HG03139 (cell line): Measurements from ENCODE around the gene IQGAP2.
"Not testable (repeated sequence)": the region's sequence is repeated elsewhere in the genome, so short reads cannot be mapped to it uniquely, and the experiment has no call there.

Experiments
- ATAC-seq: cut with Tn5 transposase; IDR thresholded peaks from one replicate; pipeline ENCODE4 v1.9.1; 2021; ENCODE audit not compliant: unreplicated experiment

Gene IQGAP2

DNA sequence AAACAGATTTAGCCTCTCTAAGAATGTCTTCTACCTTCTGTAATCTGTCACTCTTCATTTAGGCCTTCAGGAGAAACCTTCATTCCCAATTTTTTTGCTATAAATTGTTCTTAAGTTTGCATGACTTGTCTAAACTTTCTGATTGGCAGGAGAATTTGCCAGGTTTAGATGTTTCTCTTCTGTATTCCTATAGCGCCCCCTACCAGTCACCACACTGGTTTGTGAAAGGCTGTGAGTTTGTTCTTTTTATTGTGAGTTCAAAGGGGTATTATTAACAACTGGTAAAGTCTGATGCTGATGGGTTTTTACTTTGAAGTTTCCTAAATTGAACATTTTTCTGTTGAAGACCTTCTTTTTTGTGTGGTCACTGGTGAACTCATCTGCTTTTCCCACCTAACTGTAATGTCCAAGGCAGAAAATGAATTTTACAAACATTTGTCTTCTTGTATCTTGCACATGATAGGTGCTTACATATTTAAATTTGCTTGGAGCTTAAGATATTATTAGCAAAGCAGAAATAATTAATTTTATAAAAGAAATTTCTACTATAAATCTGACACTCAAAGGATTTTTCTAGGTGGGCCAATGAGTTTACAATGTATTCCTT is 238.5 kb downstream of the IQGAP2 start:
- ATAC-seq: no peak

- ATAC-seq: no peak
Observed at GRCh38 chr5:76642390-76643040, 239.4 kb downstream of the IQGAP2 start.

DNA sequence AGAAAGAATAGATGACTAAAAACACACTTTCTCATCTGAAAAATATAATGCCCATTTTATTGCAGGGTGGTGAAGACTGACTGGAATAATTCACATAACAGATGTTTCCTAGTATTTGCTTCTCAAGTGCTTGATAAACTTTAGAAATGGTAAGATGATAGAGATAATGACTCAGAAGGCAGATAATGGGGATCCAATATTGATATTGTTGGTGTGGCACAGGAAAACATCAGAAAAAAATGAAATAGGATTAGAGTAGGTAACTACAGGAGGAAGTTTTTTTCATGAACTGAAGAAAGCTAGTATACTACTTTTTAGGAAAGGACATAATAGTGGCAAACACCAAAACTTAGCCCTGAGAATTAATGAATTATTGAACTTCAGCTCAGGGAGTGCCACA is 240.3 kb downstream of the IQGAP2 start:
- ATAC-seq: no peak

DNA sequence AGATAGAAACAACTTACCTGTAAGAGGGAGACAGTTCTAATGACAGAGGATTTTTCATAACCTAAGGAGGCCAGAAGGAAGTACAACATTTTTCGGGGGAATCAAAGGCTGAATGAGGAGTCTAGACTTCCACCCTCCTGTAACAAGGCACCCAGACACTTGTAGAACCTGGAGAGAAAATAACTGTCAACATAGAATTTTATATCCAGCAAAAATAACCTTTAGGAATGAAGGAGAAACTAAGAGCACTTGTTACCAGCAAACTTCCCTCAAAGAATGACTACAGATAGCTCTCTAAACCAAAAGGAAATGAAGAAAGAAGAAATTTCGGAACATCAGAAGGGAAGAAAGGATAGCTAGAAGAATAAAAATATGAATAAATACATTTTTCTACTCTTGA is 246.1 kb downstream of the IQGAP2 start:
- ATAC-seq: no peak

DNA sequence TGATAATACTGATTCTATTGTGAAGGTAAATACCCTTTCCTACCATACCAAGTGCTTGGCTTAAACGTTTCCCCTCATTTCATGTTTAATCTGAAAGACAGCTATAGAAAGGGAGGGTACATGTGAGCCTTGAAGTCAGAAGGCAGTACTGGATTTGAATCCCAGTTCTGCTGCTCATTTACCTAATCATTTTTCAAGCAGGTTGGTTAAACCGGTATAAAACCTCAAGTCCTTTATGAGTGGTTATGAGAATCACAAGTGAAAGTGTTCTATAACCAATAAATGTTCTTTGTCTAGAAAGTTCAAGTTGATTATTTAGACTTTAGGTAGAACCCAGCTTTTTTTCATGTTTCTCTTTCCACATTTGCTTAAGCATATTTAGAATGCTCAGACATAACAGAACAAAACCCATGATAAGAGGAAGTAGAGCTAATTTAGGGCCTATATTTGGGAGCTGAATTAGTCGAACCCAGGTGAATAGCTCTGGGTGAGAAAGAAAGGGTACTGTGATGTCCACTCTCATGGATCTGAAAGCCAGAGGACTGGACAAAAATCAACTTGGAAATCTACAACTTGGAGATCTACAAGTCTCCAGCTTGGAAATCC is 249.8 kb downstream of the IQGAP2 start:
- ATAC-seq: no peak

DNA sequence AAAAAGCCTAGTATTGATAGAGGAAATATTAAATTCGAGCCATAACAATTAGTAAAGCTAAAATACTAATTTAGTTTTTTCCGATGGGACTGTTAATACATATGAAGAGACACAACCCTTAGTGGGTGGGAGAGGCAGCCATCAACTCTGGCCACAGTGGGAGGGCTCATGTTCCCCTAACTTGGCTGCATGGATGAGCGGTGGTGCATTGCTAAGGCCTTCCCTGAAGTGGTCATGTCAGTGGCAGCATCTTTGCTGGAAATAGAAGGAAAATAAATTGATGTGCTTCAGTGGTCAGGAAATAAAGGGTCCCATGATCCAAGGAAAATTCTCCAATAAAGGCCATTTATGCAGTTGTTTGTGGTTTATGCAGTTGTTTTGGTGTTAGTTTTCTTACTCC is 254.0 kb downstream of the IQGAP2 start:
- ATAC-seq: no peak

GRCh38 chr5:76657683-76658311 is 254.7 kb downstream of the IQGAP2 start:
- ATAC-seq: no peak

- no peak for ATAC-seq
Observed at GRCh38 chr5:76660360-76660759, 257.3 kb downstream of the IQGAP2 start.

DNA sequence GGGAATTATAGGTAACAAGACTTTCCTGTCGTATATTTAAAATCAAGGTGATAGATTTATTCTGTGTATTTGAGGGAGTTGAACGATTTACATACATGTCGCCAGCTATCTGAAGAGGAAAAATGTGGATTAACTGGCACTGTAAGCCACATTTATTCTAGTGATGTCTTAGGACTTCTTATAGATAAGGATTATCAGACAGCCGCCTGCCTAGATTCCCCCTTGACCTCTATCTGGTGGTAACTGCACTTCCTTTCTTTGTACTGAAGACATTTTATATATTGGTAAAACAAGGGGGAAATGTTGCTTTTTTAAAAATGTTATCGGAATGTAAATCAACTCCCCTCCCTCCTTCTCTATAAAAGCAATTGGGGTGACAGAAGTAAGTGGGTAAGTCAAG is 259.4 kb downstream of the IQGAP2 start:
- ATAC-seq: no peak

DNA sequence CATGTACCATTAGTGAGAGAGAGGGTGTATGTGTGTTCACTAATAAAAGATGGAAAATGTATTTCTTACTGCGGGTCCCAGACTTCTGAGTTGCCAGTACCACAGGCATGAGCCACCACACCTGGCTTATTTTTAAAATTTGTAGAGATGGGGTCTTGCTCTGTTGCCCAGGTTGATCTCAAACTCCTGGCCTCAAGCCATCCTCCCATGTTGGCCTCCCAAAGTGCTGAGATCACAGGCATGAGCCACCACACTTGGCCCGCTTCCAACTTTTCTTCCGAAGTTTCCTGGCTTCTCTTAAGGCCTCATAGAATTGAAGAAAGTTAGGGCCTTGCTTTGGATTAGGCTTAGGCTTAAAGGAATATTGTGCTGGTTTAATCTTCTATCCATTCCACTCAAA is 260.5 kb downstream of the IQGAP2 start:
- no peak for ATAC-seq

GRCh38 chr5:76664079-76664478 is 261.0 kb downstream of the IQGAP2 start:
- no peak for ATAC-seq

- no peak for ATAC-seq
Observed at GRCh38 chr5:76667495-76667894, 264.4 kb downstream of the IQGAP2 start.

DNA sequence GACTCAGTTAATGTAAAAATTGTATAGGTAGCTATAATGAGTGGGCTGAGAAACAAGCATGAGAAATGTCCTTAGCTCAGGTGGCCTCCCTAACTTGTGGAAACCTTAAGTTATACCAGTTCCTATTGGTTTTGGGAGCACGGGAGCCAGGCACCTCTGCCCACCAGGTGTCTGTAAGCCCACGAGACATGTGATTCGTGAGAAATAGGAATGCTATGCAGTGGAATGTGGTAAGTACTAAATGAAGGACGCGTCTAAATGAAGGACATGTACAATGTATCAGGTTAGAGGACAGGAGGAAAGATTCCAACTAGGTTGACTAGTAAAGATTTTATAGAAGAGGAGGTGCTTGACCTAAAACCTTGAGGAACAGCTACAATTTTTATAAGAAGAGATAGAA is 266.2 kb downstream of the IQGAP2 start:
- ATAC-seq: no peak

DNA sequence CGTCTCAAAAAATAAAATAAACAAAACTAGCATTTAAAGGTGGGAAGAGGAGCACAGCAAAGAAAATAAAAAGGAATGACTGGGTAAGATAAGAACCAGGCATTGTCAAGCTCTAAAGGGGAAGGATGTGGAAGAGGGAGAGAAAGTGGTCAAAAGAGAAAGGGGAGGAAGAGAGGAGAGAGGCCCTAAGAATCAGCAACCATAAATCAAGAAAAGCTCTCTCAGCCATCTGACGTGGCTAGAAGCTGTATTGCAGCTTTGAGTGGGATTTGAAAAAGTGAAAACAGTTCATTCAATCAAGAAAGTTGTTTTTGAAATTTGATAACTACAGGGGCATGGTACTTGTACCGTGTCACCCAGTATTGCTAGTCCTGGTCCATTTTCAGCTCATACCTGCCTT is 267.4 kb downstream of the IQGAP2 start:
- no peak for ATAC-seq

DNA sequence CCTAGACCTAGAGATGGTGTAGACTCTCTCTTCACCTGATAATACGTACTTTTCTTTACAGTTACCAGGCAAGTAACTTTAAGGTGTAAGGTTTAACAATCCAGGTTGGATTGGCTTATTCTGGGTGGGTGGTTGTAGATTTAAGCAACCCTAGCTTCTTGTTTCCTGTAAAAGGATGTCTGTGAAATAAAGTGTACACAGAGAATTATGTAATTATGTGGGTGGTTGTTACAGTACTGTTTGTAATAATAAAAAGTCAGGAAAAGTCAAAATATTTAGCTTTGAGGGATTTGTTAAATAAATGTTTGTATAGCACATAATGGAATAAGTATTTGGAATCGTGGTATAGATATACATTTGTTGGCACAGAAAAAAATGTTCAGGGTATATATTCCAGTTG is 269.2 kb downstream of the IQGAP2 start:
- no peak for ATAC-seq

GRCh38 chr5:76673125-76673524 is 270.0 kb downstream of the IQGAP2 start:
- no peak for ATAC-seq

DNA sequence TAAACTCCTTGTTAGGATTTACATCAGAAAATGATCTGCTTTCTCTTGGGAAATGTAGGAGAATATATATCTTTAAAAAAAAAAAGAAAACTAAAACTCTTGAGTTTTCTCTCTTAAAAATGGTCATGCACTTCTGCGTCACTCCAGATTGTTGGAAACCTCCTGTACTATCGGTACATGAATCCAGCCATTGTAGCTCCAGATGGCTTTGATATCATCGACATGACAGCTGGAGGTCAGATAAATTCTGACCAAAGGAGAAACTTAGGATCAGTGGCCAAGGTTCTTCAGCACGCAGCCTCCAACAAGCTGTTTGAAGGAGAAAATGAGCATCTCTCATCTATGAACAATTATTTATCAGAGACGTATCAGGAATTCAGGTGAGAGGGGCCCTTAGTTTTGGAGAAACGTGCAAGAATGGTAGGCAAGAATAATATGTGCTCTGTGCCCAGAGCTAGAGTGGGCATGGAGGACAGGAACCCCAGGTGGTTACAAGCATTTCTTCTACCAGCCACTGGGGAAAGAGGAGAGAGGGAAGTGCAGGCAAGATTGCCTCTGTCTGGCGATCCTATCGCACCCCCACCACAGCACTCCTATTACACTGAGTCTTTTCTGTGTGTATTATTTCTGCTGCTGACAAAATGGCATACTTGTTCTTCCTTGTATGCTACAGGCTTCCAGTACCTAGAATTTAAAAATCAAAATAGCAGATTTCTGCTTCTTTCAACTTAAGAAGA is 271.4 kb downstream of the IQGAP2 start:
- ATAC-seq: no peak

DNA sequence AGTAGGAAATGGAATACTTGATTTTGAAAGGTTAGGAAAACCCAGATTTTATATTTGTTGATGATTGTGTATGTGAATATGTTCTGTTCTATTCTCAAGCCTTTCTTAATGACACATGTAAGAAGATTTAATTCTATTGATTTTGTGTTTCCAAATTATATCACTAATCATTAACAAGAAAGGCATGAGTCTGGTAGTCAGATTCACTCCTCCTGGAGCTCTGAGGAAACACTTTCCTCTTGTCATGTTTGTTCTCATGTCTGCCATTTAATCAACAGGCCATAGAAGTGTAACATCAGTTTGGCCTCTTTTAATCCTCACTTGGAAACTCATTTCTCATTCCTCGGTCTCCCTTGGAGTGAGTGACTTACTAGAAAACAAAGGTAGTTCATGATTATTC is 272.3 kb downstream of the IQGAP2 start:
- no peak for ATAC-seq

DNA sequence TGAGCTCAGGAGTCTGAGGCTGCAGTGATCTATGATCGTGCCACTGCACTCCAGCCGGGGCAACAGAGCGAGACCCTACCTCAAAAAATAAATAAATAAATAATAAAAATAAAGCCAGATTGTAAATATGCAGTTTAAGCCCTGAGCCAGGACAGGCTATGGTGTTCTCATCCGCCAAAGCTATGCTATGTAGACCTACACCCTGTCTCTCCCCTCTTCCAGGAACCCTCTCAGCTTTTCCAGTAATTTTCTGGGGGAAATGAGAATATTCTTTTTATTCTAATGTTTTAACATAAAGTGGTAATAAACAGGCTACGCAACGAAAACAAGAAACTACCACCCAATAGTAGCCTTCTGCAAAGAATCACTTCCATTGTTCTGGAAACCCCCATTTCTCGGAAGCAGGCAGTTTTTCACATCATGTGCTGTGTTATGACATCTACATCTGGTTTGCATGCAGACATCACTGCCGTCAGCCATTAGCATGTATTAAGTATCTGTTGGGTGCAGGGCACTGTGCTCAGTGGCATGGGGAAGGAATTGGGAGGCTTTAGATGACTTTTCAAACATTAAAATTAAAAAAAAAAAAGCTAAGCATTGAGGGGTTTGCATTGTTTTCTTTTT is 274.9 kb downstream of the IQGAP2 start:
- ATAC-seq: no peak

DNA sequence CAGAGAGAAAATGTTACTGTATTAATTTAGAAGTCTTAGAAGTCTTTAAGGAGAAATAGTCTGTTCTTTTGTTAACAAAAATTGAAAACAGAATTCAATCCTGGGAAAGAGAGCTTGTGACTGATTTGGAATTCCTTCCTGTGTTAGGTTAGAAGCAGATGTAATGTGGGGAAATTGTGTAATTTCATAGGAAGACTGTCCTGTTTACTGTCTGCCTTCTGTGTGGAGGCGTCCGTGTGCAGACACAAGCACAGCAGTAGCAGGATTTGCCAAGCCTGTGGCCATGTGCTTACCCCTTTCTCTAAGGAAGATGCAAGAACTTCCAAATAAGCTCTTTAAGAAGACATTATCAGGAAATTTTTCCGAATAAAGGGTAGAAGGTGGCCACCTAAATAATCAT is 276.1 kb downstream of the IQGAP2 start:
- no peak for ATAC-seq

DNA sequence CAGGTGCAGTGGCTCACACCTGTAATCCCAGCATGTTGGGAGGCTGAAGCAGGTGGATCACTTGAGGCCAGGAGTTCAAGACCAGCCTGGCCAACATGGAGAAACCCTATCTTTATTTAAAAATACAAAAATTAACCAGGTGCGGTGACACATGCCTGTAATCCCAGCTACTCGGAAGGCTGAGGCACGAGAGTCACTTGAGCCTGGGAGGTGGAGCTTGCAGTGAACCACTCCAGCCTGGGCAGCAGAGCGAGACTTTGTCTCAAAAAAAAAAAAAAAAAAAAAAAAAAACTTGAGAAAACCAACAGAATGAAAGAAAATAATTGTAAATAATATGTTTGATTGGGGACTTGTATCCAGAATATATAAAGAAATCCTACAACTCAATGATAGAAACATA is 277.7 kb downstream of the IQGAP2 start:
- ATAC-seq: not testable (repeated sequence)
